Neural progenitor cell (in vitro differentiated cells): ENCODE results near the gene MGLL.

ENCODE experiments used
- EZH2 ChIP-seq: fragments of 200-600 bp; sonication (generic); IDR thresholded peaks from 2 replicates; pipeline ENCODE4 v1.6.1; 2017; ENCODE audit warnings: antibody characterized with exemption, mild to moderate bottlenecking, moderate library complexity
- TF ChIP-seq, protein P1 (sequence below): fragments of 200-600 bp; sonication (generic); IDR thresholded peaks from 2 replicates; pipeline ENCODE4 v1.5.1; 2017; ENCODE audit warnings: antibody characterized with exemption, mild to moderate bottlenecking

DNA sequence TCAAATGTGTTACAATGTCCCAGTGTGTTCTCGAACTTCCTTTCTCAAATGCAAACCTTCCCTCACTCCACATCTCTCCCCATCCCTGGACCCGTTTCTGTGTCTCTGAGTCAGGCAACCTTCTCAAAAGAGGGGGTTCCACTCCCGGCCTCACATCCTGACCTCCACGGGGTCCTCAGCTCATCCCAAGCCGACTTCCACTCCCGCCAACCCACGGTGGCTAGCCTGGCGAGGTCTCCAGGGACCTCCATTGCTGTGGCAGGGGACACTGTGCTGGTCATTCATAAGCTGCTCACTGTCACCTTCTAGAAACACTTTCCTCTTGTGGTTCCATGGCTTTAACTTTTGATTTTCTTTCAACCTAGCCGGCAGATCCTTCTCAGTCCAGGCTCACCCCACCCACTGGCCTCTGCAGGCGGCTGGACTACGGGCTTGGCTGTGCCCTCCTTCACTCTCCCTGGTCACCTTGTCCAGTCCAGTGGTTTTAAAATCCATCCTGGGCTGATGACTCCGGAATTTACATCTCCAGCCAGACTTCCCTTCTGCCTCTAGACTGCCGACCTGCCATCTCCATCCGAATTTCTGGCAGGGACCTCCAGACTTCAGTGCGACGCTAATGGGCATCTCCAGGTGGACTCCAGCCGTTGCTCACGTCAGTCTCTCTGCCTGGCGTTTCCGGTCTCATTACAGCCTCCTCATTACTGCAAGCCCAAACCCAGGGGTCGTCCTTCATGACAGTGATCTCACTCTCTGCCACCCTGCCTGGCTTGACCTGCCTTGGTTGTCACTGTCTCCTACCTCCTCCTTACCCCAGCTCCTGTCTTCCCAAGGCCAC lies 129.6 kb downstream of the MGLL start:
- TF ChIP-seq, protein P1, sequence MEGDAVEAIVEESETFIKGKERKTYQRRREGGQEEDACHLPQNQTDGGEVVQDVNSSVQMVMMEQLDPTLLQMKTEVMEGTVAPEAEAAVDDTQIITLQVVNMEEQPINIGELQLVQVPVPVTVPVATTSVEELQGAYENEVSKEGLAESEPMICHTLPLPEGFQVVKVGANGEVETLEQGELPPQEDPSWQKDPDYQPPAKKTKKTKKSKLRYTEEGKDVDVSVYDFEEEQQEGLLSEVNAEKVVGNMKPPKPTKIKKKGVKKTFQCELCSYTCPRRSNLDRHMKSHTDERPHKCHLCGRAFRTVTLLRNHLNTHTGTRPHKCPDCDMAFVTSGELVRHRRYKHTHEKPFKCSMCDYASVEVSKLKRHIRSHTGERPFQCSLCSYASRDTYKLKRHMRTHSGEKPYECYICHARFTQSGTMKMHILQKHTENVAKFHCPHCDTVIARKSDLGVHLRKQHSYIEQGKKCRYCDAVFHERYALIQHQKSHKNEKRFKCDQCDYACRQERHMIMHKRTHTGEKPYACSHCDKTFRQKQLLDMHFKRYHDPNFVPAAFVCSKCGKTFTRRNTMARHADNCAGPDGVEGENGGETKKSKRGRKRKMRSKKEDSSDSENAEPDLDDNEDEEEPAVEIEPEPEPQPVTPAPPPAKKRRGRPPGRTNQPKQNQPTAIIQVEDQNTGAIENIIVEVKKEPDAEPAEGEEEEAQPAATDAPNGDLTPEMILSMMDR, result no peak
- TF ChIP-seq EZH2, result no peak
